Hematopoietic multipotent progenitor cell treated with erythropoietin and hydrocortisone succinate and interleukin-3 and kit ligand, for 15 days (in vitro differentiated cells): ENCODE results near the gene KLHL21.

Source experiments
- DNase-seq: peaks from one replicate; pipeline ENCODE4 v3.0.0-alpha.2; 2015; ENCODE audit warnings: low spot score

KLHL21 gene

GRCh38 chr1:6547301-6547700 is 55.4 kb downstream of the KLHL21 start:
- no peak for DNase-seq

GRCh38 chr1:6546326-6546725 is 56.3 kb downstream of the KLHL21 start:
- DNase-seq = no peak

GRCh38 chr1:6545276-6546112 is 57.2 kb downstream of the KLHL21 start:
- DNase-seq = no peak

- no peak for DNase-seq
These were observed 57.8 kb downstream of the KLHL21 start for GRCh38 chr1:6544831-6545230.
